Upper lobe of left lung (tissue), 6 donors: ENCODE measurements around the gene LRRTM2. TPM values are rescaled to one million over a fixed set of nuclear protein-coding genes. Genes with fewer than 3 reads are reported as not detected.

Experiments used
- ATAC-seq, 2 donors: fragments of 200-7000 bp; cut with Tn5 transposase; one replicate each; pipeline ENCODE4 v1.9.1; 2022; ENCODE audit warnings: mild to moderate bottlenecking in 2 of 2, moderate library complexity in 2 of 2; ENCODE audit not compliant: low FRiP score in 2 of 2
- DNase-seq, 2 donors: peaks; one replicate each; pipeline ENCODE4 v3.0.0-alpha.2; 2019 to 2020
- H3K27ac ChIP-seq, 4 donors: fragments of 200-600 bp; sonication (generic); one replicate each; pipeline ENCODE4 v1.5.1; 2016 to 2019
- H3K27me3 ChIP-seq, 4 donors: fragments of 200-600 bp; sonication (generic); one replicate each; pipeline ENCODE4 v1.5.1; 2017 to 2019
- H3K36me3 ChIP-seq, 4 donors: fragments of 200-600 bp; sonication (generic); one replicate each; pipeline ENCODE4 v1.5.1; 2016 to 2019
- H3K4me1 ChIP-seq, 4 donors: fragments of 200-600 bp; sonication (generic); one replicate each; pipeline ENCODE4 v1.5.1; 2018 to 2019
- H3K4me3 ChIP-seq, 4 donors: fragments of 200-600 bp; sonication (generic); one replicate each; pipeline ENCODE4 v1.5.1; 2017 to 2019; ENCODE audit warnings: mild to moderate bottlenecking in 2 of 4, moderate library complexity in 1 of 4
- H3K9me3 ChIP-seq, 4 donors: fragments of 200-600 bp; sonication (generic); one replicate each; pipeline ENCODE4 v1.5.1; 2018 to 2019
- EP300 ChIP-seq, 4 donors: sonication (generic); formaldehyde crosslinking; IDR thresholded peaks; one replicate each; pipeline ENCODE4 v1.5.1; 2017; ENCODE audit warnings: antibody characterized with exemption in 4 of 4, control low read depth in 2 of 4
- POLR2A ChIP-seq, 4 donors: fragments of 450-650 bp; IDR thresholded peaks; one replicate each; pipeline ENCODE4 v1.5.1; 2016 to 2017; ENCODE audit warnings: antibody characterized with exemption in 4 of 4, mild to moderate bottlenecking in 2 of 4
- POLR2AphosphoS5 ChIP-seq, 2 donors: sonication (generic); formaldehyde crosslinking; IDR thresholded peaks; one replicate each; pipeline ENCODE4 v1.5.1; 2017; ENCODE audit warnings: antibody characterized with exemption in 2 of 2
- WGBS, 2 donors: methylation state at CpG; one replicate each; pipeline ENCODE4 v1.1.5; 2017 to 2018; 5-methylcytosine and 5-hydroxymethylcytosine counted together
- total RNA-seq, 6 donors: library from RNA; depleted of rRNA in 4 of 6; stranded (reverse); fragments of >200 nt in 4 of 6; gene quantifications; one replicate each; pipeline versions ENCODE4 v1.1.0 to v1.2.1, GENCODE V29; 2016 to 2021
- TF ChIP-seq, protein P1 (sequence below), 6 experiments: fragments of 450-650 bp in 4 of 6; fragments of 200-600 bp in 2 of 6; sonication (generic) in 2 of 6; IDR thresholded peaks; one replicate each; pipeline ENCODE4 v1.5.1; 2016 to 2019; ENCODE audit warnings: antibody characterized with exemption in 6 of 6
- donor health status: DM: no; HTN: no; CAD: no; lungs with moderate emphysema.
- donor health status: DM: no; HTN: yes; CAD: no; lungs with severe emphysema.

Gene LRRTM2
- total RNA-seq, 6 donors from 2014 or later: 0.20 to 1.1 (median 0.29) TPM; not detected in 1

DNA sequence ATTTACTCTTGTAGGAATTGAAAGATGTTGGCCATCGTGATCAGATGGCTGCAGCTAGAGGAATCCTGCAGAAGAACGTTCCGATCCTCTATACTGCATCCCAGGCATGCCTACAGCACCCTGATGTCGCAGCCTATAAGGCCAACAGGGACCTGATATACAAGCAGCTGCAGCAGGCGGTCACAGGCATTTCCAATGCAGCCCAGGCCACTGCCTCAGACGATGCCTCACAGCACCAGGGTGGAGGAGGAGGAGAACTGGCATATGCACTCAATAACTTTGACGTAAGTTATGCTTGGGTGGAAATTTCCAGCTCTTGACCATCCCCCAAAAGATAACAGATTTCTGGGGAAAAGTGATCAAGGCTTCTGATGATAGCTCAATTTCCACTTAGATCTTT is 50.6 kb downstream of the LRRTM2 start:
- DNase-seq (no peak), ATAC-seq (peak in 1 of 2 donors; percentile 59)
- Histone ChIP-seq H3K9me3 (no peaks in the 10 kb centered on the region), H3K36me3 (peaks cover 3 to 51% (median 23%) of the 10 kb centered on the region in 4 donors), H3K27ac (no peak overlapping the region), H3K4me3 (no peak overlapping the region), H3K4me1 (peaks cover 0 to 15% (median 3%) of the 10 kb centered on the region in 4 donors), H3K27me3 (no peaks in the 10 kb centered on the region)
- no peak for TF ChIP-seq POLR2A (IDR thresholded peaks at IDR 0.05)
- TF ChIP-seq EP300 (IDR thresholded peaks at IDR 0.05): no peak
- 80% methylated on average over 7 of the region's 7 CpGs for WGBS, 2 donors

DNA sequence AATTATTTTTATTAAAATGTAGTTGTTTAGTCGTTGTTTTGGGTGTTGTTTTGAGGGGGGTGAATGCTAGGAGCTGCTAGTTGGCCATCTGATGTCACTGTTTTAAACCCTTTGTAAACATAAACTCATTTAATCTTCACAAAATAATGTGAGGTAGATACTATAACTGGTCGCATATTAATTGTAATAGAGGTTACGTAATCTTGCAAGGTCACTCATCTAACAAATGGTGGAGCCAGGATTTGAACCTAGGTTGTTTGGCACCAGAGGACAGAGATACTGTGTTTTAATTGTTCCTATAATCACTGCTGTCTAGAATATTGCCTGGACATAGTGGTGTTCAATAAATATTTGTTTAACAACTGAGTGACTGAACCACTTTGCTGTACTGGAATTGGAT is 54.4 kb downstream of the LRRTM2 start:
- peaks cover 0 to 25% (median 7%) of the 10 kb centered on the region in 4 donors for H3K36me3 ChIP-seq
- no peak overlapping the region for H3K27ac ChIP-seq
- H3K27me3 ChIP-seq: no peaks in the 10 kb centered on the region
- ATAC-seq: no peak
- no peak for DNase-seq
- 90 to 93% methylated on average over 3 of the region's 3 CpGs for WGBS, 2 donors
- no peak overlapping the region for H3K4me3 ChIP-seq
- no peaks in the 10 kb centered on the region for H3K9me3 ChIP-seq
- H3K4me1 ChIP-seq: peaks cover 0 to 23% (median 6%) of the 10 kb centered on the region in 4 donors
- no peak for TF ChIP-seq EP300 (IDR thresholded peaks at IDR 0.05)
- no peak for TF ChIP-seq POLR2AphosphoS5 (IDR thresholded peaks at IDR 0.05)
- TF ChIP-seq POLR2A (IDR thresholded peaks at IDR 0.05): no peak
- TF ChIP-seq, protein P1, sequence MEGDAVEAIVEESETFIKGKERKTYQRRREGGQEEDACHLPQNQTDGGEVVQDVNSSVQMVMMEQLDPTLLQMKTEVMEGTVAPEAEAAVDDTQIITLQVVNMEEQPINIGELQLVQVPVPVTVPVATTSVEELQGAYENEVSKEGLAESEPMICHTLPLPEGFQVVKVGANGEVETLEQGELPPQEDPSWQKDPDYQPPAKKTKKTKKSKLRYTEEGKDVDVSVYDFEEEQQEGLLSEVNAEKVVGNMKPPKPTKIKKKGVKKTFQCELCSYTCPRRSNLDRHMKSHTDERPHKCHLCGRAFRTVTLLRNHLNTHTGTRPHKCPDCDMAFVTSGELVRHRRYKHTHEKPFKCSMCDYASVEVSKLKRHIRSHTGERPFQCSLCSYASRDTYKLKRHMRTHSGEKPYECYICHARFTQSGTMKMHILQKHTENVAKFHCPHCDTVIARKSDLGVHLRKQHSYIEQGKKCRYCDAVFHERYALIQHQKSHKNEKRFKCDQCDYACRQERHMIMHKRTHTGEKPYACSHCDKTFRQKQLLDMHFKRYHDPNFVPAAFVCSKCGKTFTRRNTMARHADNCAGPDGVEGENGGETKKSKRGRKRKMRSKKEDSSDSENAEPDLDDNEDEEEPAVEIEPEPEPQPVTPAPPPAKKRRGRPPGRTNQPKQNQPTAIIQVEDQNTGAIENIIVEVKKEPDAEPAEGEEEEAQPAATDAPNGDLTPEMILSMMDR (IDR thresholded peaks at IDR 0.05): no peak

DNA sequence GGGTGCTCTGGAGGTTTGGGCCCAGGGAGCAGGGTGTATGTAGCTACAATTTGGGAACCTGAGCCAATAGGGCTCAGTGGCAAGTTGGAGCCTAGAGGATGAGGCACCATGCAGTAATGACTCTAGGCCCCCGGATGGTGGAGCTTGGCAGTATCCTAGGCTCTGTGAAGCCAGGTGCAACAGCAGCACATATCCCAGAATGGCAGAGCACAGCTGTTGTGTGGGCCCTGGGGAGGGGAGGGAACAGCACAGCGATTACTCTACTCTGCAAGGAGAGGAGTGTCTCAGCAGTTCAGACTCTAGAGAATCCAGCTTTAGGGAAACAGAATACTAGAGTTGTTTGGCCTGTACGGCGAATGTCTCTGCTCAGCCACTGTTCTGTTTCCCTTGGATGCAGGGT is 56.1 kb downstream of the LRRTM2 start:
- WGBS, 2 donors: 93 to 95% methylated on average over 4 of the region's 4 CpGs
- peaks cover 0 to 16% (median 3%) of the 10 kb centered on the region in 4 donors for H3K4me1 ChIP-seq
- H3K36me3 ChIP-seq: peaks cover 0 to 25% (median 6%) of the 10 kb centered on the region in 4 donors
- TF ChIP-seq, protein P1 (IDR thresholded peaks at IDR 0.05): no peak
- TF ChIP-seq POLR2A (IDR thresholded peaks at IDR 0.05) (no peak), EP300 (IDR thresholded peaks at IDR 0.05) (no peak), POLR2AphosphoS5 (IDR thresholded peaks at IDR 0.05) (no peak)
- H3K27me3 ChIP-seq: no peaks in the 10 kb centered on the region
- ATAC-seq (no peak), DNase-seq (no peak)
- H3K27ac ChIP-seq: no peak overlapping the region
- H3K9me3 ChIP-seq: no peaks in the 10 kb centered on the region
- H3K4me3 ChIP-seq: no peak overlapping the region

Other genes with a start within 250 kb of the LRRTM2 start
- 100 to 1,000 TPM; 352 to 505 (median 415) TPM for gene CTNNA1, start 121.9 kb downstream of the LRRTM2 start, total RNA-seq